Chondrocyte (in vitro differentiated cells): ENCODE data around the gene TLX1. TPM values are rescaled to one million over a fixed set of nuclear protein-coding genes. Genes with fewer than 3 reads are reported as not detected.
A peak's percentile ranks its signal among the peaks of the same experiment; 100 is the strongest.

ENCODE experiments used
- DNase-seq: peaks from one replicate; pipeline ENCODE4 v3.0.0; 2021; ENCODE audit warnings: mixed read lengths, low spot score
- H3K27ac Mint-ChIP-seq: one replicate; pipeline ENCODE4 v1.8.0; 2021; ENCODE audit warnings: mild to moderate bottlenecking, moderate library complexity, mixed read lengths; ENCODE audit not compliant: unreplicated experiment
- H3K27me3 Mint-ChIP-seq: 2 replicates; pipeline ENCODE4 v1.8.0; 2021; ENCODE audit warnings: low read depth, mixed read lengths
- H3K36me3 Mint-ChIP-seq: 2 replicates; pipeline ENCODE4 v1.8.0; 2021; ENCODE audit warnings: low read depth, mixed read lengths
- H3K4me1 Mint-ChIP-seq: 2 replicates; pipeline ENCODE4 v1.8.0; 2021; ENCODE audit warnings: low read depth, mild to moderate bottlenecking, mixed read lengths
- H3K4me3 Mint-ChIP-seq: one replicate; pipeline ENCODE4 v1.8.0; 2021; ENCODE audit warnings: mild to moderate bottlenecking, moderate library complexity, mixed read lengths; ENCODE audit not compliant: unreplicated experiment
- H3K9me3 Mint-ChIP-seq: 2 replicates; pipeline ENCODE4 v1.8.0; 2021; ENCODE audit warnings: low read depth, mixed read lengths
- CTCF ChIP-seq: fragments of 200-600 bp; sonication (generic); IDR thresholded peaks from 2 replicates; pipeline ENCODE4 v1.5.0; 2021; ENCODE audit warnings: antibody characterized with exemption, mild to moderate bottlenecking, moderate library complexity
- total RNA-seq: library from RNA; stranded (reverse); gene quantifications from 3 replicates; pipeline ENCODE4 v1.2.1, GENCODE V29; 2021

TLX1 gene
- total RNA-seq, 1 donor from 2014 or later: not detected

- H3K4me1 Mint-ChIP-seq: peaks cover 23% of the 10 kb centered on the region
- no peak for TF ChIP-seq CTCF
- H3K27me3 Mint-ChIP-seq: peaks cover 76% of the 10 kb centered on the region
- H3K9me3 Mint-ChIP-seq: no peaks in the 10 kb centered on the region
- no peak overlapping the region for H3K4me3 Mint-ChIP-seq
- H3K27ac Mint-ChIP-seq: no peak overlapping the region
- H3K36me3 Mint-ChIP-seq: peaks cover 2% of the 10 kb centered on the region
- DNase-seq: no peak
Observed at GRCh38 chr10:101132636-101133473, 1.8 kb downstream of the TLX1 start.

GRCh38 chr10:101133489-101134298, 2.6 kb downstream of the TLX1 start:
- Mint-ChIP-seq H3K27me3 (peaks cover 76% of the 10 kb centered on the region), H3K36me3 (peaks cover 2% of the 10 kb centered on the region), H3K9me3 (no peaks in the 10 kb centered on the region), H3K27ac (no peak overlapping the region), H3K4me3 (no peak overlapping the region), H3K4me1 (peaks cover 23% of the 10 kb centered on the region)
- no peak for TF ChIP-seq CTCF
- no peak for DNase-seq

- no peak overlapping the region for H3K4me3 Mint-ChIP-seq
- H3K27me3 Mint-ChIP-seq: peaks cover 78% of the 10 kb centered on the region
- H3K27ac Mint-ChIP-seq: no peak overlapping the region
- no peaks in the 10 kb centered on the region for H3K9me3 Mint-ChIP-seq
- DNase-seq: no peak
- H3K36me3 Mint-ChIP-seq: peaks cover 2% of the 10 kb centered on the region
- peaks cover 23% of the 10 kb centered on the region for H3K4me1 Mint-ChIP-seq
- TF ChIP-seq CTCF: no peak
Observed at GRCh38 chr10:101134299-101135127, 3.4 kb downstream of the TLX1 start.

- Mint-ChIP-seq H3K4me3 (peak overlapping the region; percentile 31), H3K4me1 (peaks cover 23% of the 10 kb centered on the region), H3K27ac (no peak overlapping the region), H3K9me3 (no peaks in the 10 kb centered on the region), H3K27me3 (peaks cover 72% of the 10 kb centered on the region), H3K36me3 (peaks cover 2% of the 10 kb centered on the region)
- no peak for TF ChIP-seq CTCF
- no peak for DNase-seq
Observed at GRCh38 chr10:101135141-101136006, 4.3 kb downstream of the TLX1 start.
